NCI-H1105 (cell line): ENCODE results near the gene HSD11B1.
A peak's percentile ranks its signal among the peaks of the same experiment; 100 is the strongest.

Experiments used
- DNase-seq: peaks from one replicate; lab custom pipeline; 2025; lab: John Stamatoyannopoulos, UW

Gene HSD11B1

DNA sequence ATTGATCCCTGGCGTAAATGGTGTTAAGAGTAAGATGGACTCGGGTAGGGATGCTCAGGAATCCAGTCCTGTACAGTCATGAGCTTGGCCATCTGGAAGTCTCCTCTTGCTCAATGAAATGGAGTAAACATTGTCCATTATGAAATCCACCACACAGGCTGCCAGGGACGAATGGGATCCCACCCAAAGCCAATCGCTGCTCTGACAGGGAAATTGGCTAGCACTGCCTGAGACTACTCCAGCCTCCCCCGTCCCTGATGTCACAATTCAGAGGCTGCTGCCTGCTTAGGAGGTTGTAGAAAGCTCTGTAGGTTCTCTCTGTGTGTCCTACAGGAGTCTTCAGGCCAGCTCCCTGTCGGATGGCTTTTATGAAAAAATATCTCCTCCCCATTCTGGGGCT, at the start of gene HSD11B1:
HSD11B1 (plus strand) TSS at position 263 of the 400 bp plus-strand sequence; CDS start at position 360, 97 bp downstream.
- no peak for DNase-seq

DNA sequence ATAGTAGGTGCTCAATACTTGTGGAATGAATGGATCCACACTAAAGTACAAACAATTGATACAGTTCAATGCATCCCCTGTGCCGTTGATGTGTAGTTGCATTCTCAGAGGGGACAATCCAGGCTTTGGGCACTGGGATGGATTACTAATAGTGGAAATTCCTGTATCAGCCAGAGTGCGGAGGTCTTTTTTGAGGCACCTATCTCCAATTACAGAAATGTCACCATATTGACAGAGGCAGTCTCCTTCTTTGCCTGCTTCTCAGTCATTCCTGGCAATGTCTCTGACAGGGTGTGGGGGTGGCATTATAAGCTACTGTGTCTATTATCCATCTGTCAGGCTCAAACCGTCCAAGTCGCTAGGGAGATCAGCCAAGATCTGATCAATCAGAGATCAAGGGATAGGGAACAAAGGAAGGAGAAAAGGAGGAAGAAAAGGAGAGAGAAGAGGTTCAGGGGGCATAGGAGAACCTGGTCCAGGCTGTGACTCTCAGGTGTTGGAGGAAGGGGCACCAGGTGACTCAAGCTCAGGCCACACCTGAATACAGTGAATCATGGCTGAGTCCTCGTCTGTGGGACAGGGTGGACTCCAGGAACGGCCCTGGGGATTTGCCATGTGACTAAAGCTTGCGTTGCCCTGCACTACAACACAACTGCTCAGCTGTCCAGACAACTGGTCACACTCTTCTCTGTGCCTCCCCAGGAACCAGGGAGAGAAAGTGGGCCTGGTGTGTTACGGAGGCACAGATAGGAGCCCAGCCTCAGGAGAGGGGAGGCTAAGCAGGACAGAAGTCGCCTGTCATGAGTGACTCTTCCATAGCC, 49.0 kb upstream of the HSD11B1 start:
- DNase-seq: no peak

DNA sequence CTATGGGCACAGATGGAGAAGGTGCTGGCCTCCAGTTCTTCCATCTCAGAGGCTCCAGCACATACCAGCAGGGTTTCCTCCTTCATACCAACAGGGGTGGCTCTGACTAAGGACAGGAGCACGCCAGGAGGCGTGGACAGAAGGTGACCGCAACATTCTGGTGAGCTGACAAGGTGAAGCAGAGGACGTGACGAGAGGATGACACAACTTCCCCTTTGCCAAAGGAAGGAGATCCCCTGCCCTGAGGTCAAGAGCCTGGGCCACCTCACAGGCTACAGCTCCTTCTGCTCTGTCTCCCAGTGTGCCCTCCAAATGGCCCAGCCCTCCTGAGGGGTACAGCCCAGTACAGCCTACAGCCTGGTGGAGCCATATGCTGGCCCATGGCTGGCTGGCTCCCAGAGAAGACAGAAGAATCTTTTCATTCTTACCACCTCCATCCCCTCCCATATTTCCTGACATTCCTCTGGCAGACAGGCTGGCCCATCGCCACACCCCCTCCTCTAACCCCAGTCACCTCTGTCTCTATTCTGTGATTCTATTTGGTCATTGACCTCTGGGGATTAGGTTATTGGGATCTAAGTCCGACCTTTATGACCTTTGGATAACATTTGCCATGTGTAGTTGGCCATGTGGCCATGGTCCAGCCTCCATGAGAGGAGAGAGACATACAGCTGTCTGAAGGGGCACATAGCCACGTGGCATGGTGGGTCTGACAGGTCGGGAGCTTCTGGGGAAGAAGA, 47.3 kb upstream of the HSD11B1 start:
- DNase-seq: no peak

DNA sequence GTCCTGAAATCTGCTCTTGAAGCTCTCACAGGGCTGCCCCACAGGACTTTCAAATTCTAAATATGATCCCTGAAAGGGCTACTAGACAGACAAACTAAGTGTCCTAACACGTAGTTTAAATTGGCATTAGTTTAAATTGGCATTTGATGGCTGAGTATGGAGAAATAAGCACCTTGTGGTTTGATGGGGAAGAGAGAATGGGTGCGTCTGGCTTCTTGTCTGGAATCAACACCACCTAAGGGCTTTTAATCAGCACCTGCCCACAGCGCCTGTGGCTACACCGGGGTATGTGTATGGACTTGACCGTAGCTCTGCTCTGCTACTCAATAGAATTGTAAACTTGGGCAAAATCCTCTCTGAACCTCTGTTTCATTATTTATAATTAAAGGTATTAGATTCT, 46.7 kb upstream of the HSD11B1 start:
- DNase-seq: no peak

DNA sequence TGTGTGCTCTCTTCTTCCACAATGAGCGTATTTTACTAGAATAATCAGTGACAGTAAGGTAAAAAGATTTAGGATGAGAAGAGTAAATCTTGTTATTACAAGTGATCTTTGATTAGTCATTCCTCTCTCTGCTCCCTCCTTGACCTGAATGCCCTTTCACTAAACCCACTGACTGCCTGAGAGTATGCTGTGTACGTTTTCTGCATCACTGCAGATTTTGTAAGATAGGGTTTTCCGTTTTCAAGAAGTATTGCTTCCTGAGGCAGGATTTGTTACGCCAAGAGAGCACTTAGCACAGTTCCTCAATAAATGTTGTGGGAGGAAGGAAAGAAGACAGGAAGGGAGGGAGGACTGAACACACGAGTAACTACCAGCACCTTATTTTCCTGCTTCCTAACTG, 44.7 kb upstream of the HSD11B1 start:
- DNase-seq: no peak

DNA sequence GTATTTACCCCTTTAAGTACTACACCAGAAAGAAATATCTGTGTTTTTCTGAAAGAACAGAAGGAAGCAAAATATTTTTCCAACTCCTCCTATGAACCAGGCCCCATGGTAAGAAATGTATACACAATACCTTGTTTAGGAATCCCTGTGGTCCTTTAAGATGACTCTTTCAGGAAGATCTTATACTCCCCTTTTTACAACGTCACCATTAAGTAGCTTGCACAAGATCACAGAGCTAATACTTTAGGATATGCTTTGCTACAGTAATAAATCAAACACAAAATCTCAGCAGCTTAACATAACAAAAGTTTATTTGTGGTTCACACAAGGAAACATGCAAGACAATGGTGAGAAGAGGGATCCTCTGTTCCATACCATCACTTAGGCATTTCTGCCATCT, 43.6 kb upstream of the HSD11B1 start:
- DNase-seq: no peak

DNA sequence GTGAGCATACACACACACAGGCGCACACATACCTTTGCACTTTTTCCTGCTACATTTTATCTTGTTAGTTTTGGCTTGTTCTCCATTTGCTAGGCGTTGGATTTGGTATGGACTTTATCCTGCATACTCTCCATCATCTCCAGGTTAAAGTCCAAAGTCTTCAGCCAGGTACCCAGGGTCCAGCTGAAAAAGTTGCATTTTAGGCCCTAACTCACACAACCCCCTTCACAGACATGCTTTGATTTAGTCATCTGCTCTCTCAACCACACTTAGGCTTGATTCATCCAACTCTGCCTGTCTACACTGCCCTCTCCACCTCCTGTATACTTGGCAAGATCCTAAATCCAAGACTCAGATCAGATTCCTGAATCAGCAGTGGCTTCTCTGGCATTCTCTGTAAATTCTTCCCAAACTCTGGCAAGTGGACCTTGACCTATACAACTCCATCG, 41.7 kb upstream of the HSD11B1 start:
- no peak for DNase-seq

DNA sequence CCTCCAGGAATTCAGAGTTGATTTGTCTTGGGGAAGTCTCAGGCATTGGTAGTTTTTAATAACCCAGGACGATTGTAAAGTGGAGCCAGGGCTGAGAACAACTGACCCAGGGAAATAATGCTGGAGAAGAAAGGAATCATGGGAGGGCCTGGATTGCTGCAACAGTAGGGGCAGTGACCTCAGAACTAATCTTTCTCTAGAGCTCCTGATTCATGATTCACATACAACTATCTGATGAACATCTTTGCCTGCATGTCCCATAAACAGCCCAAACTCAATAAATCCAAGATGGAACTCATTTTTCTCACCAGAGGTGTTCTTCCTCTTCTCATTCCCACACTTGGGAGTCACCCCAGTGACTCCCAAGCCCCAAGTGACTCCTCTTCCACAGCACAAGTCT, 37.5 kb upstream of the HSD11B1 start:
- DNase-seq: no peak

DNA sequence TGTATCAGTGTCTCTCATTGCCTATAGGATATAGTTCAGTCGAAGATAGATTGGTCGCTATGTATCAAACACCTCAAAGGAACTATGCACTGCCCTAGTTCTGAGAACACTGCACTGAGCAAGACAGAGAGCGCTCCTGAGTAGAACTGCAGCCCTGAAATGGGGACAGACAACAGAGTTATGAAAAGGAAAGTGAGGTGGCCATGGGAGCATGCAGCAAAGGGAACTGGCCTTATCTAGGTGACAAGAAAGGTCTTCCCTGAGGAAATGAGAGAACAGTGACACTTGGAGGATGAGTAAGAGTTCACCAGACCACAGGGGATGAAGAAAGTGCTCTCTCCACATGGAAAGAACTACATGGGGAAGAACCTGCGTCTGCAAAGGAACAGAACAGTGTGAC, 36.9 kb upstream of the HSD11B1 start:
- DNase-seq: no peak

DNA sequence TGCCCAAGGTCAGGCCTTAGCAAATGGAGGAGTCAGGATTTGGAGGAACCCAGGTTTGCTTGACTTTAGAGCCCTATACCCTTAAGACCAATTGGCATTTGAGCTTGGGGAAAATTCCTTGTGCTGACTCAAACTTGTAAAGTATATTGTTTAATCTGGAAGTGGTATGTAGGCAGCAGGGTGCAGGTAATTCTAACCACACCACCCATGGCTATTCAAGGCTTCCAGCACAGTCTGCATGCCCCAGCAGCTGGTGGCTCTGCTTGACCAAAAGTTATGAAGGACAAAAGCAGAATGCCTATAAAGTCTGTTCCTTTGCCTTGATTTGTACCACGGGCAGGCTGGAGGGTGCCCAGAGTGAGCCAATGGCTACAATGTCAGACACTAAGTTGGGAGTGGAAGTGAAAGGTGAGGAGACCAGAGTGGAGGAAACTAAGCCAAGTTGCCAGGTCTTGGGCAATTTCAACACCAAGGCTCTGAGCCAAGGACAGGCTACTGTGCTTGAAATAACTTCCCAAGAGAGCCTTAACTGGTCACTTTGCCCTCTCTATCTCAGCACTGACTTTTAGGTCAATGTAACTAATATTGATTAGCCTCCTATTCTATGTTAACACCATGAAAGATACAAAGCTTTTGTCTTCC, 34.1 kb upstream of the HSD11B1 start:
- DNase-seq: no peak

DNA sequence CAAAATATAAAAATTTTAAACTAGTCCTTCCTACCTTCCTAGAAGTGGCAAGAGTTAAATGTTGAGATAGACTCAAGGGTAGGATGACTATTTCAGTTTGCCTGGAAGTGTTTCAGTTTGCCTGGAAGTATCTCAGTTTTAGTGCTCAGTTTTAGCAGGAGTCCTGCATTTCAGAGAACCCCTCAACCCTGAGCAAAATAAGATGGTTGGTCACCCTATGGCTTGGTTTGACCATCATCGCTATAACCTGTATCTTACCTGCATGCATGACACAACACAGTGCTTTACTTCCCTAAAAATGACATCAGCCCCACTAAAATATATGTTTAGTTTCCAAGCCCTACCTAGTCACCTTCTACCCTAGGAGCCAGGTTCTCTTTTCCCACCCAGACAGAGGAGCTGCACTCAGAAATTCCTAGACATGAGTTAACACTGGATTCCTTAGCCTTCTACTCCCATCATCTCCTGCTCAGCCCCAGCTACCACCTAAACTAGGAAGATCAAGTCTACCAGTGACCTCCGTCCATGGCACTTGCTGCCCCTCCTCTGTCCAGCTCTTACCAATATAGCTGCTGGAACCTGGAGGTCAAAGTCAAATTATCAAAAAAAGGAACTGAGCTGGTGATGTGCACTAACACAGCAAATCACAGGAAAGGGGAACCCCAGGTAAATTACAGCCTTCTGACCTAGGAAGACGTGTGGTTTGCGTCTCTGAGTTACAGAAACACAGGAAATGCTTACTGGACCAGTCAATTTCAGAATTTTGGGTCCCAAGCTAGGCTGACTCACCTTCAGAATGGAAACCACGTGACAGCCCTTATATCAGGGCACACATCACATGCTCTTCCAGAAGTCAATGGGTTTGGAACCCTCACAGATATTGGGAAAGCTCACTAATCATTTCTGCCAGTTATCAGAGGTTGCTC, 31.7 kb upstream of the HSD11B1 start:
- no peak for DNase-seq

DNA sequence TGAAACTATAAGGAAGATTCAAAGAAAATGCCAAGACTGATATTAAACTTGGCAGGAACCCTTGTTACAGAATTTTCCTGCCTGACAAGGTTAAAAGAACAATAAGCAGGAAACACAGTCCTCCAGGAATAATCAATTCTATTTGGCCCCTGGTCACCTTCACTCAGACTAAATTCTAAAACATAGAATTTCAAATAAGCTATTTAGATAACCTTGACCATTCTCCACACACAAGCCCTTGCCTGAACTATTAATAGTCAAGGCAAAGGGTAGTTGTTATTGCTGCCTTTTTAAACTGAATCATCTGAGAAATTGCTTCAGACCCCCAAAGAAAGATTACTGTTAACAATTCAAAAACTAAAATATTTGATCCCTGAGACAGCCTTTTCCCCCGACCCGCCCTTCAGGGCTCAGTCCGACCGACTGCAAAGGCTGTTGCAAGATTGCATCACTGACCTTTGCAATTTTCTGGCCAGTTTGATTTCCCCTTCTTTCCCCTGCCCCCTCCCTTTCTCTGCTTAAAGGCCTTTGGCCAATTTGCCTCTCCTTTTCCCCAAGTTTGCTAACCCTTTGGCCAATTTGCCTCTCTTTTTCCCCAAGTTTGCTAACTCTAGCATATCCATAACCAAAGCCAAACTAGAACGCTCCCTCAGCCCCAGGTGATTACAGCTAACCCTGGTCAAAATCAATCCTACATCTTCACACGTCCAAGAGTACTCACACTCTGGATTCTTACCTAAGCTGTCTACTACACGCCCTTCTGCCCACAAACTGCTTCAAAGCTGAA, 30.8 kb upstream of the HSD11B1 start:
- DNase-seq: no peak

DNA sequence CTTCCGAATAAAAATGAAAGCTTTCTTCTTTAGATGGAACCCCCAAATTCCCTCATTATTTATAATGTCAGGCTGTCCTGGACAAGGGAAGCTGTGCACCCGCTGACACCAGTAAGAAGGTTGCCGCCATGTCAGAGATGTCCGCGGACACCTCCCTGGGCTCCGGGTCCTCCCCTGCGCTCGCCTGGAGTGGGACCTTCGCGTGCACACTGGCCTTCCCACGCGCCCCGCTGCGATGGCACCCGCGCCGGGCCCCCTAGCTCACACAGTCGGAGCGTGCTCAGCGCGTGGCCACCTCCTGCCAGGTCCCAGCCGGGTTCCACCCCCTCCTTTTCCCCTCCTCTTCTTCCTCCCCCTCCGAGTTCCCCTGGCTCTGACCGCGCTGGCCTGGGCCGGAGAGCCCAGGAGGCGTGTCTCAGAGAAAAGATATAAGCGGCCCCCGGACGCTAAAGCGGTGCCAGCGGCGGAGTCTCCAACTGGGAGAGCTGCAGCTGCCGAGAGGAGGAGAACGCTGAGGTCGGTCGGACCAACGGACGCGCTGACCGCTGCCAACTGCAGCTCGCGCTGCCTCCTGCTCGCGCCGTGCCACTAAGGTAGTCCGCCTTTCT, 29.6 kb upstream of the HSD11B1 start, which contains the start of gene G0S2:
G0S2 (plus strand) TSS at position 456 of the 608 bp plus-strand sequence. CDS start 273 bp downstream, outside the sequence.
- peak; percentile 21 for DNase-seq

DNA sequence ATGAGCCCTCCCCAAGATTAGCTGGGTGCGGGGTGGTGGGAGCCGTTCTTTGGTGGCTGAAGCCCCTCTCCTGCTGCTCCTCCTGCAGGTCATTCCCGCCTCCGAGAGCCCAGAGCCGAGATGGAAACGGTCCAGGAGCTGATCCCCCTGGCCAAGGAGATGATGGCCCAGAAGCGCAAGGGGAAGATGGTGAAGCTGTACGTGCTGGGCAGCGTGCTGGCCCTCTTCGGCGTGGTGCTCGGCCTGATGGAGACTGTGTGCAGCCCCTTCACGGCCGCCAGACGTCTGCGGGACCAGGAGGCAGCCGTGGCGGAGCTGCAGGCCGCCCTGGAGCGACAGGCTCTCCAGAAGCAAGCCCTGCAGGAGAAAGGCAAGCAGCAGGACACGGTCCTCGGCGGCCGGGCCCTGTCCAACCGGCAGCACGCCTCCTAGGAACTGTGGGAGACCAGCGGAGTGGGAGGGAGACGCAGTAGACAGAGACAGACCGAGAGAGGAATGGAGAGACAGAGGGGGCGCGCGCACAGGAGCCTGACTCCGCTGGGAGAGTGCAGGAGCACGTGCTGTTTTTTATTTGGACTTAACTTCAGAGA, 29.0 kb upstream of the HSD11B1 start:
- DNase-seq: no peak

DNA sequence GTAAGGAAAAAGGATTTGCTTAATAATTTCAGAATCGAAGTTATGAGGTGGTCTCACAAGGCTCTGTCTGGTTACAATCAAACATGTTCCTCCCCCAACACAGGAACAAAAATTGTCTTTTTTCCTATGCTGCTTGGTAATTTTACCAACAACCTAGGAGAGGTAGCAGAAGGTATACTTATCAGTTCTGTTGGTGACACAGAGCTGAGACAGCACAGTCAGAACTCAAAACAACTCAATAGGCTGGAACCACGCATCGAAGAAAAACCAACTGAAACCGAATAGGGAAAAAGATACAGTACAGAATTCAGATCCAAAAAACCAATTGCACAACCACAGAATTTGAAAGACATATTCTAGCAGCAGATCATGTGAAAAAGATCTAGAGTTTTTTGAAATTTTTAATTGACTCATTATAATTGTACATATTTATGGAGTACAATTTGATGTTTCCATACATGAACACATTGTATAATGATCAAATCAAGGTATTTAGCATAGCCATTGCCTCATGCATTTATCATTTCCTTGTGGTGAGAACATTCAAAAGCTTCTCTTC, 25.6 kb upstream of the HSD11B1 start:
- no peak for DNase-seq

DNA sequence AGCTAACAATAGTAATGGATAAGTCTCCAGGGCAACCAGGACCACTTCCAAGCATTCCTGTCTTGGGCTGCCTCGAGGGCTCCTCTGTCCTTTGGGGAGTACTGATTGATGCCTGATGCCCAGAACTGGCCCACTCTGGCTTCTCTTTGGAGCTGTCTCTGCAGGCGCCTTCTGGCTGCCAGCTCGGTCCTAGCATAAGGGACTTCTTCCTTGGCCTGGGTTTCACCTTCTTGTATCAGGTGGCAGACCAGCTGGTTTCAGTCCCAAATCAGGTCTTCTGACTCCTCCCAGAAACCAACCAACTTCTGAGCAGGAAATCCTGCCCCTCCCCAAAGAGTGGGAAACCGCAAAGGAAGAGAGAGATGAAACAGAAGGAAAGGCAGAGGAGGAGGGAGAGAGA, 18.8 kb upstream of the HSD11B1 start:
- DNase-seq: no peak

DNA sequence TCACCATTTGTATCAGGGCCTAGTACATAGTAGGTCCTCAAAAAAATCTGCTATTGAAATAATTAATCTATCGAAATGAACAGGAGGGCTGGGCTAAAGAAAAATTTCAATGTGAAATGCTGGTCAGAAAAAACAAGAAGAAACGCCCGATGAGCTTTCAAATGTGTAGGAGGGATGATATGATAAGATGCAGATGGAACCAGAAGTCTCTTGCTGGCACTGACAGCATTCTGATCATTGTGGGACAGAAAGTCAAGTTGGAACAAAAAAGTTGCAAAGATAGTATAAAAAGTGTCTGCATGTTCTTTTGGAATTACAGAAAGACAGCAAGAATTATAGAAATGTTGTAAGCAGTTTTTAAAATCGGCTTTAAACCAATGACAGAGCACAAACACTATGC, 18.3 kb upstream of the HSD11B1 start:
- DNase-seq: no peak

DNA sequence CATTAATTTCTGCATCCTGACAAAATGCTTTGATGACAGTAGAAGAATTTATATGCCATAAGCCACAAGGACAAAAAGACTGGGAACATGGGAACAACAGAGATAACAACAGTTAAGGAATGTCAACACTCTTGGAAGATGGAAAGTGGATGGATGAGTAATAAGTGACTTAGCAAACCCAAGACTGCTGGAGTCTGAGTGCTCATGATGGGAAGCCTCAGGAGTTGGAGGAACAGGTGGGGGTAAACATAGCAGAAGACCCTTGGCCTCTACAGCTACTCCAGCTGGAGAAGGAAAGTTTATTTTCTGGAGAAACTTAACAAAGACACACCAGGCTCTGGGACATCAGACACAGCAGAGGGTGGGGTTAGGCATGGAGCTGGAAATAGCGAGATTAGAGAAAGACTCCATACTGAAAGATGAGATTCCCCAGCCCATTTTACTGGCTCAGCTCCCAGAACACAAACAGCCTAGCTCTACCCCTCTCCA, 15.9 kb upstream of the HSD11B1 start:
- no peak for DNase-seq

DNA sequence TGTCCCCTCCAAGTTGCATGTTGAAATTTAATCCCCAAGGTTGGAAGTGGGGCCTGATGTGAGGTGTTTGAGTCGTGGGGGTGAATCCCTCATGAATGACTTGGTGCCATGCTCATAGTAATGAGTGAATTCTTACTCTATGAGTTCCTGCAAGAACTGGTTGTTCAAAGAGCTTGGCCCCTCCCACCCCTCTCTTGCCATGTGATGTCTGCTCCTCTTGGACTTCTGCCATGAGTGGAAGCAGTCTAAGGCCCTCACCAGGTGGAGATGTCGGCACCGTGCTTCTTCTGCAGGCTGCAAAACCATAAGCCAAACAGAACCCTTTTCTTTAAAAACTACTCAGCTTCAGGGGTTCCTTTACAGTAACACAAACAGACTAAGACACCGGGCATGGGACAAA, 15.2 kb upstream of the HSD11B1 start:
- no peak for DNase-seq

DNA sequence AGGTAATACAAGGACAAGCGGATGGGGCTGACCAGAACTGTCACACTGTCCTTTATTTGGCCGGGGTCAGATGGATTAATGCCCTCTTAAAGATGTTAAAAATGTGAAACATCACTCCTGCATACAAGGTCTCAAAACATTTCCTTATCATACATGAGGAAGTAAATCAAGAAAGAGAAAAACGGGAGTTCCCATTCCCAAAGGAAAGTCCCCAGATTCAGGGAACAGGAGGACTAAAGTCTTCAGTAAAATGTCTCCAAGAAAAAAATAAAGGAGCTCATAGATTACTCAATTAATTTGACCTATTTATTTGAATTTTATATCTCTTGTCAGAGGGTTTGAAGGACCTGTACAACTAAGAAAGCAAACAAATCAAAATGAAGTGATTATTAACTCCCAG, 13.4 kb upstream of the HSD11B1 start:
- no peak for DNase-seq
